Activated CD4-positive, alpha-beta T cell treated with anti-CD3 and anti-CD28 coated beads, Interleukin-2, amount 50 U/mL, for 1 hour (primary cell): ENCODE data around the gene PDE4DIP.
"Not testable (repeated sequence)": the region's sequence is repeated elsewhere in the genome, so short reads cannot be mapped to it uniquely, and the experiment has no call there.

Source experiments
- DNase-seq: peaks from one replicate; pipeline ENCODE4 v3.0.0-alpha.2; 2020

PDE4DIP gene

GRCh38 chr1:148844220-148844619 lies at the start of gene PDE4DIP:
TSS of gene PDE4DIP (plus strand) at chr1:148844428. CDS start at chr1:148844775, 347 bp downstream.
- peak; percentile 40 for DNase-seq

- DNase-seq, result not testable (repeated sequence)
Measured at GRCh38 chr1:148808268-148808928, 35.8 kb upstream of the PDE4DIP start.

- DNase-seq, result not testable (repeated sequence)
Measured at GRCh38 chr1:148808929-148809283, 35.3 kb upstream of the PDE4DIP start.

- DNase-seq, result not testable (repeated sequence)
Measured at GRCh38 chr1:148822180-148822579, 22.0 kb upstream of the PDE4DIP start.

- DNase-seq, result not testable (repeated sequence)
Measured at GRCh38 chr1:148823822-148824221, 20.4 kb upstream of the PDE4DIP start.

GRCh38 chr1:148825029-148825428 lies 19.2 kb upstream of the PDE4DIP start:
- not testable (repeated sequence) for DNase-seq

- not testable (repeated sequence) for DNase-seq
Measured at GRCh38 chr1:148828531-148828930, 15.7 kb upstream of the PDE4DIP start.

GRCh38 chr1:148828962-148829361 lies 15.3 kb upstream of the PDE4DIP start:
- DNase-seq, result not testable (repeated sequence)

GRCh38 chr1:148829365-148829764 lies 14.9 kb upstream of the PDE4DIP start:
- not testable (repeated sequence) for DNase-seq

- DNase-seq, result not testable (repeated sequence)
Measured at GRCh38 chr1:148841262-148841661, 3.0 kb upstream of the PDE4DIP start.

- DNase-seq, result not testable (repeated sequence)
Measured at GRCh38 chr1:148844651-148845050, 423 bp downstream of the PDE4DIP start.

GRCh38 chr1:148845068-148845467 lies 840 bp downstream of the PDE4DIP start:
- DNase-seq, result not testable (repeated sequence)

GRCh38 chr1:148850347-148850746 lies 6.1 kb downstream of the PDE4DIP start:
- DNase-seq, result not testable (repeated sequence)

GRCh38 chr1:148850840-148851239 lies 6.6 kb downstream of the PDE4DIP start:
- DNase-seq, result not testable (repeated sequence)

GRCh38 chr1:148851684-148852083 lies 7.5 kb downstream of the PDE4DIP start:
- not testable (repeated sequence) for DNase-seq

- not testable (repeated sequence) for DNase-seq
Measured at GRCh38 chr1:148853363-148853762, 9.1 kb downstream of the PDE4DIP start.

- DNase-seq, result not testable (repeated sequence)
Measured at GRCh38 chr1:148854063-148854462, 9.8 kb downstream of the PDE4DIP start.

- DNase-seq, result not testable (repeated sequence)
Measured at GRCh38 chr1:148855367-148855766, 11.1 kb downstream of the PDE4DIP start.

- not testable (repeated sequence) for DNase-seq
Measured at GRCh38 chr1:148860049-148860448, 15.8 kb downstream of the PDE4DIP start.

GRCh38 chr1:148860579-148861259 lies 16.5 kb downstream of the PDE4DIP start:
- DNase-seq, result not testable (repeated sequence)

- not testable (repeated sequence) for DNase-seq
Measured at GRCh38 chr1:148862590-148862989, 18.4 kb downstream of the PDE4DIP start.

- DNase-seq, result not testable (repeated sequence)
Measured at GRCh38 chr1:148868924-148869633, 24.9 kb downstream of the PDE4DIP start.

GRCh38 chr1:148869634-148869961 lies 25.4 kb downstream of the PDE4DIP start:
- not testable (repeated sequence) for DNase-seq
